ENCODE results near the gene ZC2HC1C.
"Not testable (repeated sequence)": the region's sequence is repeated elsewhere in the genome, so short reads cannot be mapped to it uniquely, and the experiment has no call there.

Gene ZC2HC1C

GRCh38 chr14:75054421-75054820 lies 15.0 kb upstream of the ZC2HC1C start:
- DNase-seq (ENCODE audit: low read depth), result no peak

GRCh38 chr14:75059642-75060041 lies 9.8 kb upstream of the ZC2HC1C start:
- no peak for DNase-seq (ENCODE audit: low read depth)

GRCh38 chr14:75060420-75060819 lies 9.0 kb upstream of the ZC2HC1C start:
- DNase-seq (ENCODE audit: low read depth), result no peak

GRCh38 chr14:75063013-75063412 lies 6.4 kb upstream of the ZC2HC1C start:
- no peak for DNase-seq (ENCODE audit: low read depth)

GRCh38 chr14:75063491-75064204 lies 5.8 kb upstream of the ZC2HC1C start, which contains the start of gene ACYP1:
Gene ACYP1 (minus strand): TSS chr14:75064024. CDS start chr14:75063553, 471 bp downstream.
- peak; percentile 75 for DNase-seq (ENCODE audit: low read depth)

GRCh38 chr14:75064205-75064567 lies 5.3 kb upstream of the ZC2HC1C start:
- no peak for DNase-seq (ENCODE audit: low read depth)

- no peak for DNase-seq (ENCODE audit: low read depth)
These were observed 2.8 kb upstream of the ZC2HC1C start for GRCh38 chr14:75066691-75067090.

- no peak for DNase-seq (ENCODE audit: low read depth)
These were observed 2.2 kb upstream of the ZC2HC1C start for GRCh38 chr14:75067212-75067611.

- not testable (repeated sequence) for DNase-seq (ENCODE audit: low read depth)
These were observed 1.7 kb upstream of the ZC2HC1C start for GRCh38 chr14:75067765-75068164.

- DNase-seq (ENCODE audit: low read depth), result no peak
These were observed 934 bp upstream of the ZC2HC1C start for GRCh38 chr14:75068294-75069120.

- no peak for DNase-seq (ENCODE audit: low read depth)
These were observed 337 bp downstream of the ZC2HC1C start for GRCh38 chr14:75069811-75070145.

GRCh38 chr14:75070383-75070782 lies 942 bp downstream of the ZC2HC1C start:
- DNase-seq (ENCODE audit: low read depth), result no peak

GRCh38 chr14:75077794-75078193 lies 8.4 kb downstream of the ZC2HC1C start:
- no peak for DNase-seq (ENCODE audit: low read depth)

GRCh38 chr14:75079521-75079920 lies 10.1 kb downstream of the ZC2HC1C start:
- DNase-seq (ENCODE audit: low read depth), result no peak

- no peak for DNase-seq (ENCODE audit: low read depth)
These were observed 12.3 kb downstream of the ZC2HC1C start for GRCh38 chr14:75081660-75082229.

- DNase-seq (ENCODE audit: low read depth), result no peak
These were observed 13.8 kb downstream of the ZC2HC1C start for GRCh38 chr14:75083271-75083670.

- DNase-seq (ENCODE audit: low read depth), result no peak
These were observed 15.1 kb downstream of the ZC2HC1C start for GRCh38 chr14:75084513-75084912.

GRCh38 chr14:75088153-75088552 lies 18.7 kb downstream of the ZC2HC1C start:
- no peak for DNase-seq (ENCODE audit: low read depth)

GRCh38 chr14:75088566-75089373 lies 19.3 kb downstream of the ZC2HC1C start:
- no peak for DNase-seq (ENCODE audit: low read depth)

- DNase-seq (ENCODE audit: low read depth), result no peak
These were observed 20.9 kb downstream of the ZC2HC1C start for GRCh38 chr14:75090353-75090752.

GRCh38 chr14:75091251-75091650 lies 21.8 kb downstream of the ZC2HC1C start:
- no peak for DNase-seq (ENCODE audit: low read depth)

- DNase-seq (ENCODE audit: low read depth), result no peak
These were observed 23.3 kb downstream of the ZC2HC1C start for GRCh38 chr14:75092698-75093097.
